T-helper 1 cell treated with Interleukin-12 subunit alpha and Interleukin-12 subunit beta and Interleukin-4 antibody, amounts not matched to agents 30 μg/mL and 1 μg/mL, for 36 hours (primary cell): ENCODE results near the gene PLA2G12A.

Experiments
- H3K27ac Mint-ChIP-seq: one replicate; pipeline ENCODE4 v1.8.0; 2021; ENCODE audit warnings: mild to moderate bottlenecking, mixed read lengths
- H3K27me3 Mint-ChIP-seq: one replicate; pipeline ENCODE4 v1.8.0; 2021; ENCODE audit warnings: low read depth, mixed read lengths
- H3K36me3 Mint-ChIP-seq: one replicate; pipeline ENCODE4 v1.8.0; 2021; ENCODE audit warnings: low read depth, mixed read lengths
- H3K4me1 Mint-ChIP-seq: one replicate; pipeline ENCODE4 v1.8.0; 2021; ENCODE audit warnings: low read depth, mixed read lengths
- H3K4me3 Mint-ChIP-seq: one replicate; pipeline ENCODE4 v1.8.0; 2021; ENCODE audit warnings: mild to moderate bottlenecking, moderate library complexity, mixed read lengths
- H3K9me3 Mint-ChIP-seq: one replicate; pipeline ENCODE4 v1.8.0; 2021; ENCODE audit warnings: mixed read lengths

PLA2G12A gene

GRCh38 chr4:109675843-109676242 is 54.0 kb downstream of the PLA2G12A start:
- H3K4me1 Mint-ChIP-seq: no peaks in the 10 kb centered on the region
- no peaks in the 10 kb centered on the region for H3K27me3 Mint-ChIP-seq
- H3K4me3 Mint-ChIP-seq: no peak overlapping the region
- peaks cover 20% of the 10 kb centered on the region for H3K9me3 Mint-ChIP-seq
- peaks cover 44% of the 10 kb centered on the region for H3K36me3 Mint-ChIP-seq
- H3K27ac Mint-ChIP-seq: no peak overlapping the region

- H3K27ac Mint-ChIP-seq: no peak overlapping the region
- H3K4me1 Mint-ChIP-seq: no peaks in the 10 kb centered on the region
- peaks cover 20% of the 10 kb centered on the region for H3K9me3 Mint-ChIP-seq
- H3K4me3 Mint-ChIP-seq: no peak overlapping the region
- peaks cover 41% of the 10 kb centered on the region for H3K36me3 Mint-ChIP-seq
- H3K27me3 Mint-ChIP-seq: no peaks in the 10 kb centered on the region
These were observed 54.7 kb downstream of the PLA2G12A start for GRCh38 chr4:109675181-109675580.

- Mint-ChIP-seq H3K27me3 (no peaks in the 10 kb centered on the region), H3K4me3 (no peak overlapping the region), H3K27ac (no peak overlapping the region), H3K4me1 (peaks cover 3% of the 10 kb centered on the region), H3K36me3 (peaks cover 47% of the 10 kb centered on the region), H3K9me3 (peaks cover 20% of the 10 kb centered on the region)
These were observed 56.6 kb downstream of the PLA2G12A start for GRCh38 chr4:109673303-109673702.

GRCh38 chr4:109672169-109672930 is 57.5 kb downstream of the PLA2G12A start:
- Mint-ChIP-seq H3K9me3 (peaks cover 20% of the 10 kb centered on the region), H3K36me3 (peaks cover 52% of the 10 kb centered on the region), H3K4me1 (peaks cover 3% of the 10 kb centered on the region), H3K27me3 (no peaks in the 10 kb centered on the region), H3K4me3 (no peak overlapping the region), H3K27ac (no peak overlapping the region)

- Mint-ChIP-seq H3K27ac (no peak overlapping the region), H3K4me1 (peaks cover 4% of the 10 kb centered on the region), H3K27me3 (no peaks in the 10 kb centered on the region), H3K36me3 (peaks cover 52% of the 10 kb centered on the region), H3K9me3 (peaks cover 16% of the 10 kb centered on the region), H3K4me3 (no peak overlapping the region)
These were observed 58.5 kb downstream of the PLA2G12A start for GRCh38 chr4:109671350-109671749.

DNA sequence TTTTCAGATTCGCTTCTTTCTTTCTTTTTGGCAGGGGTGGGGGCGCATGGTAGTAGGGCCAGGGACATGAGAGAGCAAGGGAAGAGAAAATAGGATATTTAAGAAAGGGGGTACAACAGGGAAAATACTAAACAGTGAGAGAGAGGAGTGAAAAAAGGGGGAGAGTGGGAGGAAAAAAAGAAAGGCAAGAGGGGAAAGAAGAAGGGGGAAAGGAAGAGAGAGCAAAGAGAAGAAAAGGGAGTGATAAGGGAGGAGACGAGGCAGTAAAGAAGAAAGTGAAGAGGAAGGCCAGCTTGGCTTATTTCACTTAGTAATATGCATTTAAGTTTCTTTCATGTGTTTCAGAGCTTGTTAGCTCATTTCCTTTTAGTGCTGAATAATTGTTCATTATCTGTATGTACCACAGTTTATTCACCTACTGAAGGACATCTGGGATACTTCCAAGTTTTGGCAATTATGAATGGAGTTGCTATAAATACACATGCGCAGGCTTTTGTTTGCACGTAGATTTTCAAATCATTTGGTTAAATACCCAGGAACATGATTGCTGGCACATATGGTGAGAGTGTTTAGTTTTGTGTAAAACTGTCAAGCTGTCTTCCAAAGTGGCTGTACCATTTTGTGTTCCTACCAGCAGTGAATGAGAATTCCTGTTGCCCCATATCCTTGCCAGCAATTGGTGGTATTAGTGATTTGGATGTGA is 63.9 kb downstream of the PLA2G12A start:
- Mint-ChIP-seq H3K9me3 (peaks cover under 1% of the 10 kb centered on the region), H3K4me1 (peaks cover 11% of the 10 kb centered on the region)

DNA sequence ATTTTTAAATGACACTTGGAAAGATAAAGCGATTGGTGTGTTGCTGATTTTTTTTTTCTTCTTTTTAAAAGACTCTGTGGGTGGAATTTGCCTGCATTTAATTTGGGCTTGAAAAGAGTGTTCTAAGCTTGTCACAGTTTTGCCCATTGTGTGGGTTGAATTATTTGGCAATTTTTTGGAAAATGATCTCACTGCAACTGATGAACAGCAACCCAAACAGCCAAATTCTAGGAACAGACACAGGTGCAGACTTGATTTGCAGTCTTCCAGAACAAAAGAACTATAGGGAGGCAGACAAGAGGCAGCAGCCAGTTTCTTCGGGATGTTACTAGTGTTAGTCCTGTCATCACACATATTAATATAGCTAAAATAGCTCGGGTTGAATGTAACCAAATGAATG is 67.1 kb downstream of the PLA2G12A start:
- Mint-ChIP-seq H3K4me1 (peaks cover 11% of the 10 kb centered on the region), H3K27ac (no peak overlapping the region), H3K4me3 (no peak overlapping the region), H3K27me3 (no peaks in the 10 kb centered on the region), H3K9me3 (no peaks in the 10 kb centered on the region), H3K36me3 (peaks cover 16% of the 10 kb centered on the region)

More for the DNA sequence above, 63.9 kb downstream of the PLA2G12A start:
- no peak overlapping the region for H3K4me3 Mint-ChIP-seq
- no peaks in the 10 kb centered on the region for H3K27me3 Mint-ChIP-seq
- H3K27ac Mint-ChIP-seq: no peak overlapping the region
- peaks cover 35% of the 10 kb centered on the region for H3K36me3 Mint-ChIP-seq

DNA sequence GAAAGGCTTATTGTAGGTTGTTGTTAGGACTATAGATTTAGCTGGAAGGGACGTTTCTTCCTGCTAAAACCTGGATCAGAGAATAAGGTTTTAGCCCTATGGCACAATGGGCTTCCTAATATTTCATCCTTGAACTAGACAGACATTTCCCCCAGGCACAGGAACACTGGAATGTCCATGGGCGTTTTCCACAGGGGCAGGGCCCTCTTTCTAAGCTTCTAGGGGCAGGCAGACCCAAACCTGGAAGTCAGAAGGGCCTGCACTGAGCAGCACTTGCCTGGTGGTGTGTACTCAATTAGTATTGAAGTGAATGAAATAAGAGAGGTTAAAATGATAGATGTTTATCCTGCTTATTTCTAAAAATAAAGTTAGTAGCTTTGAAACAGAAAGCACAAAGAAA is 67.8 kb downstream of the PLA2G12A start:
- no peaks in the 10 kb centered on the region for H3K27me3 Mint-ChIP-seq
- H3K36me3 Mint-ChIP-seq: peaks cover 14% of the 10 kb centered on the region
- no peaks in the 10 kb centered on the region for H3K9me3 Mint-ChIP-seq
- peaks cover 11% of the 10 kb centered on the region for H3K4me1 Mint-ChIP-seq
- no peak overlapping the region for H3K4me3 Mint-ChIP-seq
- H3K27ac Mint-ChIP-seq: no peak overlapping the region
